Islet of Langerhans (tissue), 1 donor: Measurements from ENCODE around the gene MYADM.
"Not testable (repeated sequence)": the region's sequence is repeated elsewhere in the genome, so short reads cannot be mapped to it uniquely, and the experiment has no call there.

Experiments used
- FAIRE-seq: peaks from one replicate; lab custom pipeline; 2011; peaks lifted over from hg19 to GRCh38; lab: Jason Lieb, UNC

The MYADM gene

DNA sequence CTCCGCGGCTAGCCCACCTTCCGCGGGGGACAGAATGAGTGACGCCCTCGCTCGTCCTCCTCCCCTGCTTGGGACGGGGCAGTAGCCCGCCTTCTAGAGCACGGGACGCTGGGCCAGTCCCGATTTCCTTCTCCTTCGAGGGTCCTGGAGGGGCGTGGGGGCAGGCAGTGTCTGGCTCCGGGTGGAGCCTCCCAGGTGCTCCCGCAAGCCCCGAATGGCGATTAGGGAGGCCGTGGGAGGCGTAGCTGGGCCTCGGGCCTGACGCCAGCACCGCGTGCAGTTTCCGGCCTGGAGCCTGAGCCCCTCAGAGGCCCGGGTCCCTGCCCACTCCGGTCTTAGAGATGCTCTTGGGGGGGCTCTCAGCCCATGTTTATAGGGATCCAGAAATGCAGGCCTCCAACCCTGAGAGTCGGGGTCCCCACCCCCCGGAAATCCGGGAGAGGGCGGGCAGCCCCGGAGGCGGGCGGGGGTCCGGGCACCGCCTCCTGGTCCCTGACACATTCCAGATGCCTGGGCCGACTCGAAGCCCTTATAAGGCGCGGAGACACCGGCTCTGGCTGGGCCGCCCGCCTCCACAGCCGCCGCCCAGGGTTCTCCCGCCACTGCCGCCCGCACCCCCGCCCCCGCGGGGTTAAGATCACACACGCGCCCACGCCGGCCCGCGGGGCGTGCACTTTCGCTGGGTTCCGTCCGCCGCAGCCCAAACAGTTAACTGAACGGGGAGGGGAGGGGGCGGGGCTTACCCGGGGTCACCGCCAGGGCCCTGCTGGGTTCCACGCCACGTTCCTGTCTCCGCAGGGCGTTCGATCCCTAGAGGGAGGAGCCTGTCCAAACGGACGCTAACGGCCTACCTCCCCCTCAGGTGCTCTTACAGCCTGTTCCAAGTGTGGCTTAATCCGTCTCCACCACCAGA is 1.5 kb downstream of the MYADM start:
- no peak for FAIRE-seq

- not testable (repeated sequence) for FAIRE-seq
Measured at GRCh38 chr19:53869805-53870484, 2.3 kb downstream of the MYADM start.

DNA sequence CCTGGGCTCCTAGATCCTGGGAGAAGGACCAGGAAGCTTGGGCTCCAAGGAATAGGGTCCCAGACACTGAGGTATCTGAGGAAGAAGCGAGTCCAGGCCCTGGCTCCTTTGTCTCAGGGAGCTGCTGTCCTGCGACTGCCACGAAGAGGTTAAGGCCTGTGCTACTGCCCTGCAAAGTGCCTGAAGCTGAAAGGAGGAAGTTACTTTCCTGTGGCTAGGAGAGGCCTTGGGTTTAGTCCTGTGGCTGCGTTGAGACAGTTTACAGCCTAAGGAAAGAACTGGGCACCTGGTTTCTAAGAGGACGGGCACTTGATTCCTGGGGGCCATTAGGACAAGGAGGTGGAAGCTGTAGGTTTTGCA is 2.8 kb downstream of the MYADM start:
- FAIRE-seq, result no peak

DNA sequence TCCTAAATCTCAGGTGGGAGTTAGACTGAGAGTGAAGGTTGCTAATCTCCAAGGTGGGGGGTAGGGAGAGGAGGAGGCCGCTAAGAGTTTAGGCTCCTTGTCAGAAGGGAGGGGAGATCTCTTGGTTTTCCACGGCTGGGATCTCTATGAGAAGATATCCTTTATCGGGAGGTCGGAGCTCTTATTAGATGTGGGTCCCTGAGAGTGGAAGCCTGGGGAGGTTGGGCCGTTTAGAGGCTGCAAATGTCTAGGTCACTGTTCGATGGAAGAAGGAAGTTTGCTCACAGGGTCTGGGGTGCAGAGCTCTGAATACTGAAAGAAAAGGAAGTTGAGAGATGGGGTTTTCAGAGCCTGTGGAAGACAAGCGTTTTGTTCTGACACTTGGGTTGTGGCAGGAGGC is 3.8 kb downstream of the MYADM start:
- no peak for FAIRE-seq

DNA sequence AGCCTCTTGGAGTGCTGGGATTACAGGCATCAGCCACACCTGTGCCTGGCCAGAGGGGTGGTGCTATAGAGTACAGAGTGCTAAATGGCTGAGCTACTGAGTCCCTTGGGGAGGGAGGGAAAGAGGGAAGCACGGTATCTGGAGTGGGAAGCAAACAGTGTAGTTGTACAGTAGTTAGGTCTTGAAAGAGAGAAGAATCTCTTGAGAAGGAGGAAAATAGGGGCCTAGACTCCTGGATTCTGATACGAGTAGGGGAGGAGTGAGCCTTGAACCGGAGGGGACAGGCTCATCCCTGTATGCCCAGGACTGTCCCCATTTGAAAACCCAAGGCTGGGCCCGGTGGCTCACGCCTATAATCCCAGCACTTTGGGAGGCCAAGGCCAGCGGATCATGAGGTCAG is 5.1 kb downstream of the MYADM start:
- no peak for FAIRE-seq

DNA sequence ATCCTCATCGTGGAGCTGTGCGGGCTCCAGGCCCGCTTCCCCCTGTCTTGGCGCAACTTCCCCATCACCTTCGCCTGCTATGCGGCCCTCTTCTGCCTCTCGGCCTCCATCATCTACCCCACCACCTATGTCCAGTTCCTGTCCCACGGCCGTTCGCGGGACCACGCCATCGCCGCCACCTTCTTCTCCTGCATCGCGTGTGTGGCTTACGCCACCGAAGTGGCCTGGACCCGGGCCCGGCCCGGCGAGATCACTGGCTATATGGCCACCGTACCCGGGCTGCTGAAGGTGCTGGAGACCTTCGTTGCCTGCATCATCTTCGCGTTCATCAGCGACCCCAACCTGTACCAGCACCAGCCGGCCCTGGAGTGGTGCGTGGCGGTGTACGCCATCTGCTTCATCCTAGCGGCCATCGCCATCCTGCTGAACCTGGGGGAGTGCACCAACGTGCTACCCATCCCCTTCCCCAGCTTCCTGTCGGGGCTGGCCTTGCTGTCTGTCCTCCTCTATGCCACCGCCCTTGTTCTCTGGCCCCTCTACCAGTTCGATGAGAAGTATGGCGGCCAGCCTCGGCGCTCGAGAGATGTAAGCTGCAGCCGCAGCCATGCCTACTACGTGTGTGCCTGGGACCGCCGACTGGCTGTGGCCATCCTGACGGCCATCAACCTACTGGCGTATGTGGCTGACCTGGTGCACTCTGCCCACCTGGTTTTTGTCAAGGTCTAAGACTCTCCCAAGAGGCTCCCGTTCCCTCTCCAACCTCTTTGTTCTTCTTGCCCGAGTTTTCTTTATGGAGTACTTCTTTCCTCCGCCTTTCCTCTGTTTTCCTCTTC is 6.3 kb downstream of the MYADM start:
- no peak for FAIRE-seq

- no peak for FAIRE-seq
Measured at GRCh38 chr19:53874606-53874990, 6.9 kb downstream of the MYADM start.

GRCh38 chr19:53875602-53876325 is 8.1 kb downstream of the MYADM start:
- FAIRE-seq, result no peak

DNA sequence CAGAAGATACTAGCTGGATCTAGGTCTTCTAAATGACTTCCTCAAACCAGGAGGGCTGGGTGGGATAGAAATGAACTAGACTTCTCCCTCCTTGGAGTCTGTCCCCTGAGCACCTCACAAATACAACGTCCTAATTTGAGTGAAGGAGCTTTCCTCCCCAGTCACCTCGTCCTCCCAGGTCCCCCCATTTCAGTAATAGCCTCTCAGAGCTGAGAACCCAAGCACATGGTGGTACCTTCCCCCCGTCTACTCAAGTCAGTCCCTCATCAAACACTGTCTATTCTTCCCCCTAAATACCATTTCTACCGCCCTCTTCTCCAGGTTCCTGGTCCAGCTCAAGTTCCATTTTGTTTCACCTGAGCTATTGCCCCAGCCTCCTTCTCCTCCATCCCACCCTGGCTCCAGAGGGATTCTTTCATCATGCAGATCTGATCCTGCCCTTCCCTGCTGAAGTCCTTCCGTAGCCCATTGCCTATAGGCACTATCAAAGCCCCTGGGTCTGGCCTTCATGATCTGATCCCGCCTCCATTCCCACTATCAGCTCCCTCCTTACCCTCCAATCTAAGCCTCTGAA is 9.1 kb downstream of the MYADM start:
- no peak for FAIRE-seq

GRCh38 chr19:53877361-53877766 is 9.7 kb downstream of the MYADM start:
- no peak for FAIRE-seq

DNA sequence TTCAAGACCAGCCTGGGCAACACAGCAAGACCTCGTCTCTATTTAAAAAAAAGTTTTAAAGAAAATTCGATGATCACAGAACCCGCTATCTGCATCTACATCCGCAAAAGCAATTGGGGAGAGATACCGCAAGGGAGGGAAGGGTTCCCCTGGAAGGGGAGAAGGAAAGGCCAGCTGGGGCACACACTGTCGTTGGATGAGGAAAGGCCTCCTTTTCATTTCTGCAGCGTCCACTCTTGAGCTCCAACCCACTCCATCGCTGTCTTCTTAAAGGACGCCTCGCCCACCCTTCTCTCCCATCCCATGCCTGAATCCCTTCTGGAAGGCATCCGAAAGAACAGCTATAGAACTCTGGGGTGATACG is 11.1 kb downstream of the MYADM start:
- FAIRE-seq, result no peak

DNA sequence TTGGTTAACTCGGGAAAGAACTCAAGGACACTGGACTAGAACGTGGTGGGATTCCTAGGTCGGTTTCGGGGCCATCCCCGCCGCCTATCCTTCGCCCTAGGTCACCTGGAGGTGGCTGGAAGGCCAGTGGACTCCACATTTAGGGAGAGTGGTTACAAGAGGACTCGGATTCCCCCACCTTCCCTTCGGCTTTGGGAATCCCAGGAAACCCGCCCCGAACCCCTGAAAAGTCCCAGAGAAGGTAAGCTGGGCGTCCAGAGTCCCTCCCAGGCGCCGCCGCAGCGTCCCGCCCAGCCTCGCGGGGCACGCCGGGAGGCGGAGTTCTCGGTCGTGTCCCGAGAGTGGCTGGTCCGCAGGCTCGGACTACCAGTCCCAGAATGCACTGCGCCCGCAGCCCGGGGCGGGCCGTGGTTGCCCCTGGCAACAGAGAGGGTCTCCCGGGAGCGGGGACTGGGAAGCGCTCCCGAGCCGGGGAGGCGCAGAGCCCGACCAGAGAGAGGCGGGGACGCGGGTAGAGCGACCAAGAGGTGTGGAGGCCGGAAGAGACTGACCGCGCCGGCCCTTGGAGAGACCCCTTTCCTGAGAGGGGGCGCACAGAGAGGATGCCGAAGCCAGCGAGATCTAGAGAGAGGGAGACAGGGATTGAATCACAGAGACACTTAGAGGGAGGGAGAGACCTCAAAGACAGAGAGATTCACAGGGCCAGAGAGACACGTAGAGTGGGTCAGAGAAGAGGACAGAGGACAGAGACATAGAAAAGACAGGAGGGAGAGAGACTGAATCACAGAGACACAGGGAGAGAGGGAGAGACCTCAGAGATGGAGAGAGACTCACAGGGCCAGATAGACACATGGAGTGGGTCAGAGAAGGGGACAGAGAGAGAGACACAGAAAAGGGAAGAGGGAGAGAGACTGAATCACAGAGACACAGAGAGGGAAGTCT is 11.7 kb downstream of the MYADM start:
- FAIRE-seq, result no peak

- FAIRE-seq, result no peak
Measured at GRCh38 chr19:53880711-53881481, 13.2 kb downstream of the MYADM start.

GRCh38 chr19:53881482-53882390 is 14.1 kb downstream of the MYADM start, which contains the start of gene PRKCG:
Gene PRKCG (plus strand): TSS chr19:53882197. CDS start chr19:53882495, 298 bp downstream.
- FAIRE-seq, result no peak

DNA sequence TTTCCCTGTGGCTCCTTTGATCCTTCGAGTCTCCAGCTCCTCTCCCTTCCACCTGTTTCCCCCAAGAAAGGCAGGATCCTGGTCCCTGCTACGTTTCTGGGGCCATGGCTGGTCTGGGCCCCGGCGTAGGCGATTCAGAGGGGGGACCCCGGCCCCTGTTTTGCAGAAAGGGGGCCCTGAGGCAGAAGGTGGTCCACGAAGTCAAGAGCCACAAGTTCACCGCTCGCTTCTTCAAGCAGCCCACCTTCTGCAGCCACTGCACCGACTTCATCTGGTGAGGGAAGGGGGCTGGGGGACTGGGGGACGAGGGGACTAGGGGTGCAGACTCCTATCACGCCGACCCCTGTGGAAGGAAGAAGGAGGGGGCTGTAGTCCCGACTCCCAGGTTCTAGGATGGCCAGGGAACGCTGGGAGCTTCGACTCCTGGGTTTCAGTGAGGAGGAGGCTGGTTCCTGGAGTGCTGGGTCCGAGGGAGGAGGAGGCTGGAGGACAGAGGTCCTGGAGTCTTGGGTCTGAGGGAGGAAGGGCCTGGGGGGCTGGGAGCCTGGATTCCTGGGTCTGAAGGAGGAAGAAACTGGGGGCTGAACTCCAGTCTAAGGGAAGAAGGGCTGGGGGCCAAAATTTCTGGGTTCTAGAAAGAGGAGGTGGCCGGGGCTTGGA is 14.8 kb downstream of the MYADM start:
- no peak for FAIRE-seq

DNA sequence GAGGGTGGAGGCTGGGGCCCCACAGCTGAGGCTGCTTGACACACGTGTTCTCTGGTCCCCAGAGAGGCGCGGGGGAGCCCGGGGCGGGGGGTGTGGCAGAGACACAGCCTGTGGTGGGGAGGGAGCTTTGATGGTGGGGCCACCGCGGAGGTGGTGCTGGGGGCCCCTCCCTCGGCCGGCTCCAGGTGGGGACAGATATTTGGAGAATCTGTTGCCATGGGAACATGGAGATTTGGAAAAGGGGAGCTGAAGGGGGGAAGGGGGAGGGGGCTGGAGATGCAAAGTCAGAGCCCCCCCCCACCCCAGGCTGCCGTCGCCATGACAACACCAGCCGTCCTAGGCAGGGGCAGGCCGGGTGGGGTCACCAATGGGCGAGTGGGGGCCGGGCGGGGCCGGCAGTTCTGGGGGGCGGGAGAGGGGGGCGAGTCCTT is 15.6 kb downstream of the MYADM start:
- FAIRE-seq, result no peak

DNA sequence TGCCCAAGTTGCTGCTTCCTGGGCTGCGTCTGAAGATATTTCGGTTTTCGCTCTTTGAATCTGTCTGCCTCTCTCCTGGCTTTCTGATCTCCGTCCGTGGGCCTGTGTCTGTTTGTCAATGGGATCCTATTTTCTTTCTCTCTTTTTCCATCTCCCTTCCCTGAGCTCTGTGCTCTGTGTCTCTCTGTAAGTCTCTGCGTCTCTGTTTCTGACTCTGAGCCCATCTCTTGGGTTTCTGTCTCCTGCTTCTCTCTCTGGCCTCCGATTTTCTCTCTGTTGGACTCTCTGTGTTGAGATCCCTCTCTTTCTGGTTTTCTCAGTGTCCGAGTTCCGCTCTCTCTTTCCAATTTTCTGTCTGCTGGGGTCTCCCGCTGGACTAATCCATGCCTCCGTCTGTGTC is 16.1 kb downstream of the MYADM start:
- FAIRE-seq, result no peak

- no peak for FAIRE-seq
Measured at GRCh38 chr19:53884256-53884655, 16.6 kb downstream of the MYADM start.
